HG03135 (cell line): ENCODE measurements around the gene PHIP.
"Not testable (repeated sequence)": the region's sequence is repeated elsewhere in the genome, so short reads cannot be mapped to it uniquely, and the experiment has no call there.

Experiments
- ATAC-seq: cut with Tn5 transposase; IDR thresholded peaks from one replicate; pipeline ENCODE4 v1.9.1; 2021; ENCODE audit warnings: mild to moderate bottlenecking, moderate library complexity; ENCODE audit not compliant: unreplicated experiment

The PHIP gene

DNA sequence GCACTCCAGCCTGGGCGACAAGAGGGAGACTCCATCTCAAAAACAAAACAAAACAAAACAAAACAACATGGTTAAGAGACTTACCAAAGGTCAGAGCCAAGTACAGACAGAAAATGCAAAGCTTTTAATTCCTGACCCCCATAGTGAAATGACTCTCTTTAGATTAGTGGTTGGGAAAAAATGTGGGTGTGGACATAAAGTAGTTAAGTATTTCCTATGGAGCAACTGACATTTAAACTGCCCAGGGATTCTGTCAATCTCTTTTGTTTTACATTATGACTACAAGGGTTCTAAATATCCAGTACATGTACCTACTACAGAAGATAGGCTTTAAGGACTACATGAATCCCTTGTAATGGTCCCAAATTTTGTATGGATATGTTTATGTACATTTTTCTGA lies 135.6 kb downstream of the PHIP start:
- no peak for ATAC-seq

GRCh38 chr6:78936515-78936914 lies 141.5 kb downstream of the PHIP start:
- ATAC-seq: no peak

GRCh38 chr6:78935553-78935952 lies 142.5 kb downstream of the PHIP start:
- no peak for ATAC-seq

GRCh38 chr6:78925317-78925716 lies 152.7 kb downstream of the PHIP start:
- no peak for ATAC-seq

GRCh38 chr6:78921168-78921567 lies 156.9 kb downstream of the PHIP start:
- ATAC-seq: not testable (repeated sequence)

GRCh38 chr6:78917788-78918187 lies 160.3 kb downstream of the PHIP start:
- ATAC-seq: no peak

GRCh38 chr6:78916411-78916810 lies 161.6 kb downstream of the PHIP start:
- no peak for ATAC-seq

DNA sequence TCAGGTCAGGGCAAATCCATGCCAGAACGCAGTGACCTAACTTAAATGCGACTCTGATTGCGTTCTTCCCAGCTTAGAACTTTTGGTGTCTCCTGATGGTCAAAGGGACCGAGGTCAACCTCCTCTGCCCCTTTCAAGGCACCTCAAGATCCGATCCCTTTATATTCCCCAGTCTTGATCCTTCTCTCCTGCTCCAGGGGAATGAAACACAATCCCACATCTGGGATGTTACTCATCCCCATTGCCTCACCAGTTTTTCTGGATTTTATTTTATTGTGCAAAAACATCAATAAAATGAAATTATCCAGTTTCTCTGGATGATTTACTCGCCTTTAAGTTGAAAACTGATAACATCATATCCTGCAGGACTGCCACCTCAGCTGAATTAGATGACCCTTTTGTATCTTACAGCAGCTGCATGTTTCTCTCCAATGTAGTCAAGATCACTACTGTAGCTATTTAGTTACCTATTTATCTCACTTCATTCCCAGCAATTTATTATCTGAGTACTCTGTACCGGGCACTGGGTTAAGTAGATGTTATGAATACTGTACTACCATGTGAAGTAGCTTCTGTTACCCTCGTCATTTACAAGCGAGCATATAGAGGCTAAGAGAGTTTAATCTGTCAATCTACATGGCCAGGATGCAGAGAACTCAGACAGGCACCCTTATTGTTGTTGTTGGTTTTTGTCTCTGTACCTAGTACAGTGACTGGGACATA lies 166.7 kb downstream of the PHIP start:
- no peak for ATAC-seq

DNA sequence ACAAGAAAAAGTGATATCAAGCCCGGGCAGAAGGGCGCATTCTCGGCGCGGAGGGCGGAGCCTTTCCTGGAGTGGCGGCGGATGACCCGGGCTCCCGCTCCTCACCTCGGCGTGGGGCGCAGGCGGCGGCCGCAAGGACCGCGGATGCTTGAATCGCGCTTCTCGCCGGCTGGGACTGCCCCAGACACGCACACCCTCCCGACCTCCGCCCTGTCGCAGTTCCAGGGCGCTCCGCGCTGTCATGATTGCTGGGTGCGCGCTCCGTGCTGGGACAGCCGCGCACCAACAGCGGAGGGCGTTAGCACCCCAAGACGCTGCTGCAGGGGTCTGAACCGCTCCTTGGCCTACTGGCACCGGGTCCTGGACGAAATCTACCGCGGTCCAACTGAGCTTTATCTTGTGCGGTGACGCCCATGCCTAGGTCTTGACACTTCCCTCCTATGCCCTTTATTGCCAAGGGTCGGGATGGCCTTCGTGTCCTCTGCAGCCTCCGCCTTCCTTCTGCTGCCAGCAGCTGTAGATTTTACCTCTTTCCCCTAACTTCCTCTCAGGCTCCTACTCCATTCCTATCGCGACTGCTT lies 167.4 kb downstream of the PHIP start:
- ATAC-seq: peak; percentile 53

DNA sequence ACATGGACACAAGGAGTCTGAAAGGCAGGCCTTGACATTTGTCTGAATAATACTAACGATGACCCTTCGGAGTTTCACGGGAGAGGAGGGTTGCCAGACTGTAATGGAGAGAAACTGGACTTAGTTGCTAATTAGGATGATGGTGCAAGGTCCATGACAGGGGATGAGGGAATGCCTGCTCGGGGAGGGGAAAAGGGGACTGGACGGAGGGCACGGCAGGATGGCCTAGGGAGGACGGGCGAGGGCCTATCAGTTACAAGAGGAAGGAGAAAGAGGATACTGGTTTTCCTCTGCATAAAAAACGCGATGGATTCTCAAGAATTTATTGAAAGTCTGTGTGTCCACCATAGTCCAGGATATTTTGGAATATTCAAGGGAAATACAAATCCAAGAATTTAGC lies 168.0 kb downstream of the PHIP start:
- ATAC-seq: no peak

GRCh38 chr6:78909391-78909790 lies 168.7 kb downstream of the PHIP start:
- ATAC-seq: no peak

- no peak for ATAC-seq
These were observed 169.4 kb downstream of the PHIP start for GRCh38 chr6:78908621-78909020.

DNA sequence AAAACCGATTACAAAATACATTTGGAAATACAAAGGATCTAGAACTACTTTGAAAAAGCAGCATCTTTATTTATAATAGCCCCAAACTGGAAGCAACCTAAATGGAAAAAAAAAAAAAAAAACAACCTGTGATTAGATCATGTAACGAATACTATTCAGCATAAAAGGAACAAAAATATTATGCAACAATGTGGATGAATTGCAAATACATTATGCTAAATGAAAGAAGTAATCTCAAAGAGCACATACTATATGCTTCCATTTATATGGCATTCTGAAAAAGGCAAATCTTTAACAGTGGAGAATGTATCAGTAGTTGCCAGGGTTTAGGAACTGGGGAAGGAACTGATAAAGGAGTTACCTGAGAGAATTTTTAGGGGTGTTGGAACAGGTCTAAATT lies 181.8 kb downstream of the PHIP start:
- no peak for ATAC-seq

DNA sequence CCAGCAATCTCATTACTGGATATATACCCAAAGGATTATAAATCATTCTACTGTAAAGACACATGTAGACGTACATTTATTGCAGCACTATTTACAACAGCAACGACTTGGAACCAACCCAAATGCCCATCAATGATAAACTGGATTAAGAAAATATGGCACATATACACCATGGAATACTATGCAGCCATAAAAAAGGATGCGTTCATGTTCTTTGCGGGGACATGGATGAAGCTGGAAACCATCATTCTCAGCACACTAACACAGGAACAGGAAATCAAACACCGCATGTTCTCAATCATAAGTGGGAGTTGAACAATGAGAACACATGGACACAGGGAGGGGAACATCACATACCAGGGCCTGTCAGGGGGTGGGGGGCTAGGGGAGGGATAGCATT lies 188.2 kb downstream of the PHIP start:
- not testable (repeated sequence) for ATAC-seq
